ENCODE measurements around the gene GPRC5B.

DNA sequence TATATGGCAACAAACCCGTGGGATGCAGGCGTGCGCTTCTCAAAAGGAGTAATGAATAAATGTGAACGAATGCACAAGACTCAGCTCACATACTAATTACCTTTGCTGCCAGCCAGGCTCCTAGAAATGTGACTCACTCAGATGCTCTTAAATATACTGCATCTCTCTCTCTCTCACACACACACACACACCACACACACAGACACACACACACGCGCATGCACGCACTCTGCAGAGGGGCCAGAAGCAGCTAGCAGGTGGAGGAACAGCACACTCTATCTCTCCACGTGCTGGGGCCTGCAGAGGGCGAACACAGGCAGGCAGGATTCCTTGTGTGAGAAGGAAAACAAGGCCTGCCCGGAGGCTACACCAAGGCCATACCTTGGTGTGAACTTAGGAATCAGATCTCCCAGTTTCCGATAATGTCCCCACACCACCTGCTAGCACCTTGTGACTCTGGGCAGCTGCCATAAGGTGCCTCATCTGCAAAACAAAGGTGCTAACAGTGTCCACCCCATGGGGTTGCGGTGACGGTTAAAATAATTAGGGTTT lies 5.3 kb downstream of the GPRC5B start:
- TF ChIP-seq CTCF (IDR thresholded peaks at IDR 0.05) (no peak), POLR2A (IDR thresholded peaks at IDR 0.05) (no peak)
